Measurements from ENCODE around the gene DDX10.

GRCh38 chr11:108872781-108873291, 208.0 kb downstream of the DDX10 start:
- TF ChIP-seq, protein P1, sequence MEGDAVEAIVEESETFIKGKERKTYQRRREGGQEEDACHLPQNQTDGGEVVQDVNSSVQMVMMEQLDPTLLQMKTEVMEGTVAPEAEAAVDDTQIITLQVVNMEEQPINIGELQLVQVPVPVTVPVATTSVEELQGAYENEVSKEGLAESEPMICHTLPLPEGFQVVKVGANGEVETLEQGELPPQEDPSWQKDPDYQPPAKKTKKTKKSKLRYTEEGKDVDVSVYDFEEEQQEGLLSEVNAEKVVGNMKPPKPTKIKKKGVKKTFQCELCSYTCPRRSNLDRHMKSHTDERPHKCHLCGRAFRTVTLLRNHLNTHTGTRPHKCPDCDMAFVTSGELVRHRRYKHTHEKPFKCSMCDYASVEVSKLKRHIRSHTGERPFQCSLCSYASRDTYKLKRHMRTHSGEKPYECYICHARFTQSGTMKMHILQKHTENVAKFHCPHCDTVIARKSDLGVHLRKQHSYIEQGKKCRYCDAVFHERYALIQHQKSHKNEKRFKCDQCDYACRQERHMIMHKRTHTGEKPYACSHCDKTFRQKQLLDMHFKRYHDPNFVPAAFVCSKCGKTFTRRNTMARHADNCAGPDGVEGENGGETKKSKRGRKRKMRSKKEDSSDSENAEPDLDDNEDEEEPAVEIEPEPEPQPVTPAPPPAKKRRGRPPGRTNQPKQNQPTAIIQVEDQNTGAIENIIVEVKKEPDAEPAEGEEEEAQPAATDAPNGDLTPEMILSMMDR (conservative IDR thresholded peaks at IDR 0.05): no peak
- no peak for TF ChIP-seq ZFX (IDR thresholded peaks at IDR 0.05)
